ENCODE measurements around the gene C20orf204. TPM values are rescaled to one million over a fixed set of nuclear protein-coding genes. Genes with fewer than 3 reads are reported as not detected.
"Not testable (repeated sequence)": the region's sequence is repeated elsewhere in the genome, so short reads cannot be mapped to it uniquely, and the experiment has no call there.

Gene C20orf204
- total RNA-seq, 1 donor from 2014 or later: 0.30 TPM

DNA sequence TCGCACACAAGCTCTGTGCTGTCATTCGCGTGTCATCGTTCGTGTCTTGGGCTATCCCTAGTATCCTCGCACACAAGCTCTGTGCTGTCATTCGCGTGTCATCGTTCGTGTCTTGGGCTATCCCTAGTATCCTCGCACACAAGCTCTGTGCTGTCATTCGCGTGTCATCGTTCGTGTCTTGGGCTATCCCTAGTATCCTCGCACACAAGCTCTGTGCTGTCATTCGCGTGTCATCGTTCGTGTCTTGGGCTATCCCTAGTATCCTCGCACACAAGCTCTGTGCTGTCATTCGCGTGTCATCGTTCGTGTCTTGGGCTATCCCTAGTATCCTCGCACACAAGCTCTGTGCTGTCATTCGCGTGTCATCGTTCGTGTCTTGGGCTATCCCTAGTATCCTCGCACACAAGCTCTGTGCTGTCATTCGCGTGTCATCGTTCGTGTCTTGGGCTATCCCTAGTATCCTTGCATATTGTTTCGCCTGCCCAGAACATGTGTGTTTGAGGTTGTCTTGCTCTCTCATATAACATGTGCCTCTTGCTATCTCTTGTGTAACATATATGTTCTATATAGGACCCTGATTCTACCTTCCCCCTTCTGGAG, 51.3 kb downstream of the C20orf204 start:
- DNase-seq (ENCODE audit: missing footprints); intact Hi-C loops (cut with DNase I); ATAC-seq: not testable (repeated sequence)

DNA sequence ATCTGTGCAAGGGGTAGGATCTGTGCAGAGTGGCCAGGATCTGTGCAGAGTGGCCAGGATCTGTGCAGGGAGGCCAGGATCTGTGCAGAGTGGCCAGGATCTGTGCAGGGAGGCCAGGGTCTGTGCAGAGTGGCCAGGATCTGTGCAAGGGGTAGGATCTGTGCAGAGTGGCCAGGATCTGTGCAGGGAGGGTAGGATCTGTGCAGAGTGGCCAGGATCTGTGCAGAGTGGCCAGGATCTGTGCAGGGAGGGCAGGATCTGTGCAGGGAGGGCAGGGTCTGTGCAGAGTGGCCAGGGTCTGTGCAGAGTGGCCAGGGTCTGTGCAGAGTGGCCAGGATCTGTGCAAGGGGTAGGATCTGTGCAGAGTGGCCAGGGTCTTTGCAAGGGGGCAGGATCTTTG, 52.6 kb downstream of the C20orf204 start:
- peak; percentile 66 for DNase-seq (ENCODE audit: missing footprints)
- intact Hi-C loops (cut with DNase I); ATAC-seq: not testable (repeated sequence)

Small RNAs within 50 kb of the gene (microRNA-seq; reads per million reads assigned to microRNA genes)
- gene MIR6813: not detected

Other genes with a start within 250 kb of the C20orf204 start
- 13.8 TPM for gene ZBTB46, start 204.9 kb upstream of the C20orf204 start, total RNA-seq
- gene ABHD16B, start 174.7 kb upstream of the C20orf204 start, total RNA-seq: not detected
- 78.0 TPM for gene TPD52L2, start 170.9 kb upstream of the C20orf204 start, total RNA-seq
- gene DNAJC5, start 141.1 kb upstream of the C20orf204 start, total RNA-seq: 41.4 TPM
- gene UCKL1, start 79.8 kb upstream of the C20orf204 start, total RNA-seq: 52.0 TPM
- 12.2 TPM for gene ZNF512B, start 66.3 kb upstream of the C20orf204 start, total RNA-seq
- 5.7 TPM for gene SAMD10, start 56.5 kb upstream of the C20orf204 start, total RNA-seq
- gene PRPF6, start 55.0 kb upstream of the C20orf204 start, total RNA-seq: 46.4 TPM
- gene SOX18, start 13.5 kb downstream of the C20orf204 start, total RNA-seq: 38.4 TPM
- 39.0 TPM for gene TCEA2, start 27.0 kb downstream of the C20orf204 start, total RNA-seq
- 6.6 TPM for gene RGS19, start 43.3 kb downstream of the C20orf204 start, total RNA-seq
- gene OPRL1, start 43.9 kb downstream of the C20orf204 start, total RNA-seq: 0.49 TPM
- not detected for gene LKAAEAR1, start 48.2 kb downstream of the C20orf204 start, total RNA-seq
- not detected for gene NPBWR2, start 71.4 kb downstream of the C20orf204 start, total RNA-seq
- 0.16 TPM for gene MYT1, start 128.3 kb downstream of the C20orf204 start, total RNA-seq
- 71.0 TPM for gene PCMTD2, start 219.6 kb downstream of the C20orf204 start, total RNA-seq